ENCODE results near the gene UBE2E2.
A peak's percentile ranks its signal among the peaks of the same experiment; 100 is the strongest.

Gene UBE2E2

DNA sequence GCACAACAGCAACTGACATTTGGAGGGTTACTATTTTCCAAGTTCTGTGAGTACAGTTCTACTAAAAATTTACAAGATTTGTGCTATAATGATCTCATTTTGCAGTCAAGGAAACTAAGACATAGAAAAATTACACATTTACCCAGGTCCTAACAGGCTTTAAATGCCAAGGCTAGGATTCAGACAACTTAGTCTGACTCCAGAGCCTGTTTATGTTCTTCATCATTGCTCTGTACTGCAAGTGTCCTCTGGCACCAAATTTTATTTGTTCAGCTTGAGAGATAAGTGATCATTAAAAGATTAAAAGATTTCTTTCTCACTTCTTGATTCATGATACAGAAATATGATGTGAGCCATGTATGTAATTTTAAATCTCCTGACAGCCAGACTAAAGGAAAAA, 290.8 kb downstream of the UBE2E2 start:
- DNase-seq = no peak
- intact Hi-C loops (cut with DNase I) = no loop called here

DNA sequence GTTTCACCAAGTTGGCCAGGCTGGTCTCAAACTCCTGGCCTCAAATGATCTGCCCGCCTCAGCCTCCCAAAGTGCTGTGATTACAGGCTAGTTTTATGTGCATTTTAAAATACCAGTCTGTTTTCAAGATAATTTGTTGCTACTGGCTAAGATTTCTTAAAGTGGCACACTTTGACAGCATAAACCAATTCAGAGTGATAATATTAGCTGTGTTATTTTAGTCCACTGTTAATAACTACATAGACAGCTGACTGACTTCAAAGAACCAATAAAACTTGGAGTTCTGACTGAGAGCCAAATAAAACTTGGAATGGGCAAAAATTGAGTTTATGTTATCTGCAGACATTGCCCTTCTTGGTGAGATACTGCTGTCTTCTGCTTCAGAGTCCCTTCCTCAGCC, 291.8 kb downstream of the UBE2E2 start:
- no peak for DNase-seq
- intact Hi-C loops (cut with DNase I) = no loop called here

DNA sequence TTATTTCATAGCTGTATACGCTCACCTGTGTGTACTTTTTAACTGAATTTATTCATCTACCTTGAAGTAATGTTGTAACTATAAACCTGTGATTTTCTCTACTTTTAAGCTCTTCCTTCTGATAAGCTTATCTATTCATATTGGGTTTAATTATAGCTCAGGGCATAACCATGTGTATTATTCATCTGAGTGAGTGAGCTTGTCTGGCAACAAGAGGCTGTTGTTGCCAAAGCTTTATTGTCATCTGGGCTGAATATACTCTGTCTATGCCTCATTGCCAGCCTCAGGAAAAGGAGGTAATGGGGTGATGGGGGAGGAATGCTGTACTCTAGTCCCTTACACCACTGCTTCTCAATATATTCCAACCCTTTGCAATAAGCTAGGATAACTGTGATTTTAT, 292.4 kb downstream of the UBE2E2 start:
- DNase-seq = no peak
- intact Hi-C loops (cut with DNase I) = no loop called here

DNA sequence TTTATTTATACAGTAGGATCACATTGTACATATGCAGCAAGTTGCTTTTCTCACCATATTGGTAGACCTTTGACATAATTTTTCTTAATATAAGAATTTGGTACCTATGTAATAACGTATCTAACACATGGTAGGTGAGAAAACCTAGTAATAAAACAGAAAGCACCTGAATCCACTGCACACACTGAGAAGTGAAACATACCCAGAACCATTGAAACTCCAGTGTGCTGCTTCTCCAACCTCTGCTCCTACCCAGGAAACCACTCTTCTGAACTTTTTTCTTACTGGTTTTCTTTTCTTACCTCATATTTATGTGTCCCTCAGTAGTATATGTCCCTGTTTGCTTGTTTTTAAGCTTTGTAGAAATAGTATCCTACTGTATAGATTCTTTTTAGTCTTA, 293.0 kb downstream of the UBE2E2 start:
- intact Hi-C loops (cut with DNase I) = no loop called here
- no peak for DNase-seq

DNA sequence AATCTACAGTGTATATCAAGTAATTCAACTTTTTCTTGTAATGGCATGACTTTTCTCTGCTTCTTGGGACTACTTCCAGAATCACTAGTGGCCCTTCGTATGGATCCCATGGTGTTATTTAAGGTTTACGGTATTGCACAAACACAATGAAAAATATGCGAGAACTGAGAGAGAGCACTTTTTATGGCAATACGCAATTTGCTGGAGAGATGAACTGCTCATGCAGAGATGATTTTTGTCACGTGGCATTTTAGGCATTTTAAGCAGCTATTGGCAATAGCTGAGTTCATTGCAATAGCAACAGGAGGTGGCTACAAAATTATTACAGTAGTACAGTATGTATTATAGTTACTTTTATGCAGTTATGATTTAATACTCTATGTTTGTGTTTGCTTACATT, 294.0 kb downstream of the UBE2E2 start:
- no peak for DNase-seq
- intact Hi-C loops (cut with DNase I) = no loop called here

DNA sequence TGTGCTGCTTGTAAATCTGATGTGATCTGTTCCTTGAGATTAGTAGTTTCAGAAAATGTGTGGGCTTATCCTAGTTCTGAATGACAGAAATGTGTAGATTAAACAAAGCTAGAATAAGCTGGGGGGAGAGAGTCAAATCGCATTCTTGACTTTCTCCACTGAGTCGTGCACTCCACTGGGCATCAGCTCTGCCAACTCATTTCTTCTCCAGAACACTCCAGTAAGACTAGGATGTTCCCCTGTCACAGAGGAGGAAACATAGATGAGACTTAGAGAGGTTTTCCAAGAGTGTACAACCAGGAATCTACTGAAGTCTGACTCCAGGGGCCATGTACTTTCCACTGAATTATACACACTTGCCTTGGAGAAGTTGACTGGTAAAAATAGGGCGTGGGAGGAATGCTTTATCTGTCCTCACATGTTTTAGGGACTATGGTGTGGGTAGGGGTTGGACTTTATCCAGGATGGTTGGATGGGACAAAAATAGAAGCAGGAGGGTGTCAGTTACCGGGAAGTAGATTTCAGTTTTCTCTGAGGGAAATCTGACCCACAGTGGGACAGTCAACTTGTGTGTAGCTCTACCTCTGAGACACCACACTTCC, 298.2 kb downstream of the UBE2E2 start:
- intact Hi-C loops (cut with DNase I) = no loop called here
- no peak for DNase-seq

DNA sequence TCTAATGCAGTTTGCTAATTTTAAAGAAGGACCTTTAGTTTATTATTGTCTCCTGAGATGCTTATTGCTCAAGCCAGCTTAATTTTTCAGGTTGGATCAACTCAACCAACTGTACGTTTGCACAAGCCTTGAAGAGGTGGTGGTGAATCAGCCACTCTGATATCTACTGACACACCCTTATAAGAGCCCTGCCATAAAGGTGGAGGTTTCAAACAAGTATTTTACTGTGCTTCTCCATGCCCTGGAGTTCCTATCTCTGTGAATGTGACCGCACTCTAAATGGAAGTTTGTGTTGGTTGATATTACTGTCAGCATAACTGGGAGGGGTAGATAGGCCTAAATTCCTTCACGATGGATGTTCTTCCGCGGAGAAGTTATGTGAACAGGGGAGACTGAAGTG, 305.3 kb downstream of the UBE2E2 start:
- intact Hi-C loops (cut with DNase I) = no loop called here
- DNase-seq = no peak

DNA sequence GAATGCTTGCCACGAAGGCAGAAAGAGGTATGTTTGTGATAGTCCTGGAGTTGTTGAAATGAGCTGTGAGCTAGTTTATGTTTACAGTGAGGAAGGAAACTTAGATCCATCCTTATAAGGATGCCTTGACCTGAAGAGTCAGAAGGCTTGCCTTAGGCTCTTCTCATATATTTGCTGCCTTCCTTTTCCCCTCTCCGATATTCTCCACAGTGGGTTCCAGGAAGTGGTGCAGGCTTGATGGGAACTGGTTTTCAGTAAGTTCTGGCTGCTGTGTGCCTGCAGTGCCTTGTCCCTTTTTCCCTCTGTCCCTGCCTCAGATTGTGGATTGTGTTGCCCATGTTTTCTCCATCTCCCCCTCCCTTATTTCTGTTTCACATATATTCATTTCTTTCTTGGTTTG, 315.3 kb downstream of the UBE2E2 start:
- no peak for DNase-seq
- intact Hi-C loops (cut with DNase I) = no loop called here

DNA sequence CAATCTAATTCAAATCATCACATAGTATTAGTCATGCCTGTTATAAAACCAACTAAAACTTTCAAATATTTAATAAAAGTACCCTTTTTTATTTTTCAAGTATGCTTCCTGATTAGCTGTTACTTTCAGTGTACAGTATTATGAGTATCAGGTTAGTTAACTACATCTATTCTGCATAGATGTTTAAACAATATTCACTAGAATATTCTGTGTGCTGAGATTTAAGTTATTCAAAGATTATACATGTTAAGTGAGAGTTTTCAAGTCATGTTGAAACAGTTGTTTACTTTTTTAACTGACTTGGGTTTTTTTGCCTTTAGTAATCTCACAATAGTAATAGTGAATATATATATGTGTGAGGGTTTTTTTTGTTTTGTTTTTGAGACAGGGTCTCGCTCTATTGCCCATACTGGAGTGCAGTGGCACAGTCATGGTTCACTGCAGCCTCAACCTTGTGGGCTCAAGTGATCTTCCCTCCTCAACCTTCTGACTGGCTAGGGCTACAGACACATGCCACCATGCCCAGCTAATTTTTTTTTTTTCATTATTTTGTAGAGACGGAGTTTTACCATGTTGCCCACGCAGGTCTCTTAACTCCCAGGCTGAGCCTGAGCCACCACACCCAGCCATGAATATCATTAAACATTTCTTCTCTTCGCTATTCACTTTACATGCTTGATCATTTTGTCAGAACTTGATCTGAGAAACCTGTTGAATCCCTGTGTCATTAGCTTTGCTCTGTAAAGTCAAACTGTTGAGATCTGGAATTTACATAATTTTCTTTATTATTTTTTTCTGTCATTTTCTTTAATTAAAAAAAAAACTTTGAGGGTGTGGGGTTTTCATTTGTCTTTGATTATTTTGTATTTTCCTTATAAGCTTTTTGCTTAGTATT, 316.4 kb downstream of the UBE2E2 start:
- DNase-seq = no peak
- intact Hi-C loops (cut with DNase I) = no loop called here

DNA sequence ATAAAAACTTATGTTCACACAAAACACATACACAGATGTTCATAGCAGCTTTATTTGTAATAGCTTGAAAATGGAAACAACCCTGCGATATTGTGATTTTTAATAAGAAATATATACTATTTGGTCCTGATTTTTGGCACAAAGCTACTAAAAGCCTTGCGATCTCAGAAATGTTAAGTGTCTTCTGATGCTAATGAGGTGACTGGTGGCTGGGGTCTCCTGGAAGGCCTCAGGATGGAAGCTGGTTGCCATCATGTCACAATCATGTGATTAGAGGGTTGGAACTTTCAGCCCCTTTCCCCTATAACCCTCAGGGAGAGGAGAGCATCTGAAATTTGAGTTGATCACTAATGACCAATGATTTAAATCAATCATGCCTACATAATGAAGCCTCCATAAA, 324.2 kb downstream of the UBE2E2 start:
- intact Hi-C loops (cut with DNase I) = no loop called here
- DNase-seq = no peak

DNA sequence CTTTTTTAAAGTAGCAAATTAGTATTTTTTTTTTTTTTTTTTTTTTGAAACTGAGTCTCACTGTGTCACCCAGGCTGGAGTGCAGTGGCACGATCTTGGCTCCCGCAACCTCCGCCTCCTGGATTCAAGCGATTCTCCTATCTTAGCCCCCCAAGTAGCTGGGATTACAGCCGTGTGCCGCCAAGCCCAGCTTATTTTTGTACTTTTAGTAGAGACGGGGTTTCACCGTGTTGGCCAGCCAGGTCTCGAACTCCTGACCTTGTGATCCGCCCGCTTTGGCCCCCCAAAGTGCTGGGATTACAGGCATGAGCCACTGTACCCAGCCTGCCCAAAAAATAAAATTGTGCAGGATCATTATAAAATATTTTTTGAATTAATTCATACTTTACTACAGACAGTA, 330.5 kb downstream of the UBE2E2 start:
- intact Hi-C loops (cut with DNase I) = no loop called here
- DNase-seq = peak in 2 of 10 donors; percentile 54 to 65

DNA sequence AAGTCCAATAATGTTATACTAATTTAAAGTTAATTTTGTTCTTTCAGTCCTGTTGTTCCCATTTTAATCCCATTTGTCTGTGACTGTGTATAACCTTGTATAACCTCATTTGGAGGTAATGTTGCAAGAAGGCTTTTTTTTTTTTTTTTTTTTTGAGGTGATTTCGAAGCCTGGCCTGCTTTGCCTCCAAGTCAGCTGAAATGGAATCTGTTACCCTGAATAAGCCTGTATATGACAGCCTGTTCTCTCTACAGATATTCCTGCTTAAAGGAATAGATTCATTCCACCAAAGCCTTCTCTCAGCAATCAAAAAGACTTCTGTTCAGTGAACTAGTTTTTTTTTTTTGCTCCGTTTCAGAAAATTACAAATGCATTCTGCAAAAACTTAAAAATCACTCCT, 330.9 kb downstream of the UBE2E2 start:
- intact Hi-C loops (cut with DNase I) = no loop called here
- no peak for DNase-seq

DNA sequence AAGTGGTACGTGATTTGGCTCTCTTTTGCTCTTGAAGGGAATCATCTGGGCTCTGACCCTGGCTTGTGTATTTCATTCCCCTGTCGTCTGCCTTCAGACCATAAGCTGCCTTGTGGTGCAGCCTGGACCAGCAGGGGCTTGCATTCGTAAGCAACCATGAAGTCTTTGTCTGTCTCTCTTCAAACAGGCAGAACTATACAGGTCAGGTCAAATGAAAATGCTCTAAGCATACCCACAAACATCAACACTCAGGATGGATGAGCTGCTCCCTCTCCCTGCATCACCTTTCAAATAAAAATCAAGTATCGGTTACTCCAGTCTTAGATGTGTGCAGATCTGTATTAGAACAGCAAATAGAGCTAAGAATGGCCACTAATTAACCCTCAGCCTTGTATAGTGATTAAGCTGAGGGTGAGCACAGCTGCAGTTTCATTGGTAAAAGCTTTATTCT, 334.0 kb downstream of the UBE2E2 start:
- DNase-seq = peak in 1 of 10 donors; percentile 14
- intact Hi-C loops (cut with DNase I) = no loop called here

DNA sequence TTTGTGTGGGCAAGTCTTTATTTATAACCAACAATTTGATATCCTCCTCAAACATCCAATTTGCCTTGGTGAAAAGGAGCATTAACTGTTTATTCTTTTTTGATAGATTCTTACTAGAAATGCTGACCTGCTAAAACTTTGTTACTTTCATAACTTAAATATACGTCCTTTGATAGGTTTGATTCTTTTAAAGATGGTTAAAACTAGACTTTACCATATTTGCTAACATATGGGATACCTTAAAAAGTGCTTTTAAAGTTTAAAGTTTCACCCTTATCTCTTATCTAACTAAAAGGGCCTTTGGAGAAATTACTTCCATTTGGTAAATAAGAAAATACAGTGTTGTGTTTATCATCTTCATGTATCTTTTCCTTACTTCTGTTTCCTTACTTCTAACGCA, 336.1 kb downstream of the UBE2E2 start:
- intact Hi-C loops (cut with DNase I) = no loop called here
- DNase-seq = no peak

DNA sequence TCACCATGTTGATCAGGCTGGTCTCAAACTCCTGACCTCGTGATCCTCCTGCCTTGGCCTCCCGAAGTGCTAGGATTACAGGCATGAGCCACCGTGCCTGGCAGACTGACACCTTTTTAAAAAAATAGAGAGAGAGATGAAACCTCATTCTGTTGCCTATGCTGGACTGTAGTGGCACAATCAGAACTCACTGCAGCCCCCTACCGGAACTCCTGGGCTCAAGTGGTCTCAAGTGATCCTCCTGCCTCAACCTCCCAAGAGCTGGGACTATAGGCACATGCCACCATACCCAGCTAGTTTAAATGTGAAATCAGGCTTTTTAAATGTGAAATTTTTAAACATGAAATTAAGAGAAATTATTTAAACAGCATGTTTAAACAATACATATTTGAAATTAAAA, 337.5 kb downstream of the UBE2E2 start:
- intact Hi-C loops (cut with DNase I) = no loop called here
- DNase-seq = no peak

DNA sequence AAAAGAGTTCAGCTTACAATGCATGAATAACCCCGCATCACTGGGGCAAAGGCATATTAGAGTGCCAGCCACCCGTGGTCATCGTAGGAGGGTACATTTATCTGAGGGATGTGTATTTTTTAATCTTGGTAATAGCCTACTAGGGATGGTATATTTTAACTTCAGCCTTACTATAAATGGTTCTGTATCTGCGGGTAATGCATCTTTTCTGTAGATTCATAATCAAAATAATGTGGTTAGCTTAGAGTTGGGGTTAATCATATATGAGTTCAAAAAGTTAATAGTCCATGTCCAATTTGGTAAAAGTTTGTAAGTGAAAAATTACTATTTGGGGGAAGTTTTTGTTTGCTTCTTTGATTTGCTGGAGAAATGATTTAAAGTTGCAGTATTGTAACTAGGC, 339.0 kb downstream of the UBE2E2 start:
- intact Hi-C loops (cut with DNase I) = no loop called here
- DNase-seq = no peak

DNA sequence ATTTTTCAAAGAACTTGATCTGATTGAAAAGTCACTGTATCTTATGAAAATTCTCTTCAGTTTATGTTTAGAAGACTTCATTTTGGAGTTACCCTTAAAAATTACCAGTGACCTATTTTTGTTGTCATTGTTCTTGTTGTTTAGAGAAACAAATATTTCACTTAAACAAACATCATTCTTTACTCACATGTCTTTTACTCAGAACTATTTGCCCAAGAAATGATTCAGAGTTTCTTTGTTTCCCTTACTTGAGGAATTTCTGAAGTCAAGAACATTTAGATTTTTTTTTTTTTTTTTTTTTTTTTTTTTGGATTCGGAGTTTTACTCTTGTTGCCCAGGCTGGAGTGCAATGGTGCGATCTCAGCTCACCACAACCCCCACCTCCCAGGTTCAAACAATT, 343.1 kb downstream of the UBE2E2 start:
- intact Hi-C loops (cut with DNase I) = no loop called here
- no peak for DNase-seq

DNA sequence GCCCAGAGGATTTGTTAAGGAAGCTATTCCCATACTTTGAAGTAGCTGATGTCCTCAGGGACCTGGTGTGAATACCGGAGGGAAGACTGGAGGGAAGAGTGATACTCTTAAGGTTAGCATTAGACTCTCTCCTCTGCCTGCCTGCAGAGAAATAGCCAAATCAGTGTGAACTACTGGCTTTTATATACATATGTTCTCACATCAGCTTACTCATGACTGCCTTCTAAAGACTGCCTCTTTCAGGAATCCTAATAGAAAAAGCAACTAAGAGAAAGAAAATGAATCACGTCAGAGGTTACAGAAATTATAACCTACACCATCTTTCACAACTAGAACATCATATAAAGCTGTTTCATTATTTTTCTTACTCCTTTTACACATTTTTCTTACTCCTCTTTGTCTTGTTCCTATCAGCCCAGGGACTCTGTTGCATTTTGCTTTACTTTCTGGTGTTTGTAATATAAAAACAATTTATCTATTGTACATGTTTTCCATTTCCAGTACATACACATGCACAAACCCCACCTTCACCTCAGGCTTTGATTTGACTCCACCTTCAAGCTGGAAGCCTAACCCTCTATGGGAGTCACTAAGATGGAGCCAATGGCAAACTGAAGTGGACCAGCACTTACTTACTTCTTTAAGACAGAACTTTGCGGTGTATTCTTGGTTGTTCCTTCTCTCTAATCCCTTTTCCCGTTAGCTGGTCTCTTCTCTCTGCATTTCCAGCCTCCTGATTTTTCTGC, 345.0 kb downstream of the UBE2E2 start:
- intact Hi-C loops (cut with DNase I) = no loop called here
- no peak for DNase-seq

DNA sequence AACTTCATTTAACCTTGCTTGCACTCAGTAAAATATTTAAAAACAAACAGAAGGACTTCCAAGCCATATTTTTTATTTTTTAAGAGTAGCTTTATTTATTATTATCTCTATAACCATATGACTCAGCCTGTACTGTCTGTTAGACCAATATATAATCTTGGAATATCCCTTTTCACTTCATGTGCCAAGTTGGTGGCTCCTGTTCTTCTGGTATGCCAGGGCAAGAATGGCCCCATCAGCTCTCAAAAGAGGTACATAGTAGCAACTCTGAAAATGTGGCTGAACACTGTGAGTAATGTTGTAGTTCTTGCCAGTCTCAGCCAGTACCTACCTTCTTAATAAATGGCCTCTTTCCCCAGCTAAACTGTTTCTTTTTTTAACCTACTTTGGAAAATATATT, 345.6 kb downstream of the UBE2E2 start:
- no peak for DNase-seq
- intact Hi-C loops (cut with DNase I) = no loop called here

DNA sequence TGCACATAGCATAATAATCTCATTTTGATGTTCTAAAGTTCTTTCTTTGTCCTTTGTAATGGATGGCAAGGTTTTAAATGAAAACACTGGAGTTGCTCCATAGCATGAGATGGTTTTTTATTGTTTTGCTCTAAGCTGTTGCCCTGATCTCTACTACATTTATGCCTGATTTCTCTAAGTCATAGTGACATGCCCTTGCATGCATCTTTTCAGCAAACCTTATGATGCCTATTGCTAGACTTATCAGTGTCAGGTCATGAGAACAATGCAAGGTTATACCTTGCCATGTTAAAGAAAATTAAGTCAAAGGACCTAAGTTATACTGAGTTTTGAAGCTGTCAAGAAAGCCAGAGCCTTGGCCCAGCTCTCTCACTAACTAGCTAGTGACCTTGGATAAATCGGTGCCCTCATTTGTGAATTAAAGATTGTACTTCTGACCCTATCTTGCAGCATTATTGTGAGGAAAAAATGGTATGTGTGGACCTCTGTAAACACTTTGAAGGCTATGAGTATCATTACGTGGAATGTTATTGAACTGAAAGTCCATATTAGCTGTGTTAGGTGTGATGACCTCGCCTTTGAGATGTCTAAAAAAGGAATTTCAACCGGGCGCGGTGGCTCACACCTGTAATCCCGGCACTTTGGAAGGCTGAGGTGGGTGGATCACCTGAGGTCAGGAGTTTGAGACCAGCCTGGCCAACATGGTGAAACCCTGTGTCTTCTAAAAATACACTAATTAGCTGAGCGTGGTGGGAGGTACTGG, 346.2 kb downstream of the UBE2E2 start:
- intact Hi-C loops (cut with DNase I) = no loop called here
- no peak for DNase-seq

DNA sequence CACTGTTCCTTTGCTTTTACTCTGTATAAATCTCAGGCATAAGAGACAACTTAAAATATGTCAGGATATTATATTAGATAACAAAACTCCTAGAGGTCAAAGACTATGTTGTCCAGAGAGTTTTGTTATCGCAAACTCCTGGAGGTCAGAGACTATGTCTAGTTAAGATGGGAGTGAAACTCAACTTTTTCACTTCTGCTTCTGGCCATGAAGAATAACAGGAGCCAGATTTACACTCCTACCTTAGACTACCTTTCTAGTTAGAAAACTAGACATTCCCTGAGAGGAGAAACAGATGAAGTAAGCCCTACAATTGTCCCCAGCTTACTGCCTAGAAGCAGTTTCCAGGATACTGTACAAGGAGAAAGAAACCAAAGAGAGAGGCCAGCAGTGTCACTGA, 347.3 kb downstream of the UBE2E2 start:
- intact Hi-C loops (cut with DNase I) = no loop called here
- DNase-seq = no peak

Data from posterior cingulate gyrus (tissue), 11 donors.